ENCODE measurements around the gene ABL1.

ABL1 gene

DNA sequence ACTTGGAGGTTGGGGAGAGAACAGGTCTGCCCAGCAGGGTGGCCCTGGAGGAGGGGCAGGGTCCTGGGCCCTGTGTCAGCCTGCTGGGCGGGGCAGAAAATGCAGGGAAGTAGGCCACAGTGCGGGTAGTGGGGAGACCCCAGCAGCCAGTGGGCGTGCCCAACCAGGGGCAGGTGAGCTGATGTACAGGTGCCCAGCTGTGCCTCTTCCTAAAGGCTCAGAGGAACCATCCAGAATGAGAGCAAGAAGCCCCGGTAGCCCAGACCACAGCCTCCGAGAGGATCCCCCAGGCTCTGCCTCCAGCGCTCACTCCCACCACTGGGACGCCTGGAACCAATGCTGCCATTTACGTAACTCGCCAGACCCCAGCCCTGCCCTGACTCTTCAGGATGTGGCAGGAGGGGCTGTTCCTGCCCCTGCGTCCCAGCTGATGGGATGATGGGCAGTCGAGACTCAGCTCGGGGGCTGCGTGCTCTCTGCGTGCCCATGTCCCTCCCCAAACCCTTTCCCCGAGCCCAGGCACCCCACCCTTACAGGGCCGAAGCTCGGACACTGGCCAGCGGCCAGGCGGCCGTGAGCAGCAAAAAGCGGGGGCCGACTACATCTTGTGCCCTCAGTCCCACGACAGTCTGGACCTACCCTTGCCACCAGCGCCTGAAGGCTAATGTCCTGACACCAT is 79.5 kb downstream of the ABL1 start:
- TF ChIP-seq, protein P1, sequence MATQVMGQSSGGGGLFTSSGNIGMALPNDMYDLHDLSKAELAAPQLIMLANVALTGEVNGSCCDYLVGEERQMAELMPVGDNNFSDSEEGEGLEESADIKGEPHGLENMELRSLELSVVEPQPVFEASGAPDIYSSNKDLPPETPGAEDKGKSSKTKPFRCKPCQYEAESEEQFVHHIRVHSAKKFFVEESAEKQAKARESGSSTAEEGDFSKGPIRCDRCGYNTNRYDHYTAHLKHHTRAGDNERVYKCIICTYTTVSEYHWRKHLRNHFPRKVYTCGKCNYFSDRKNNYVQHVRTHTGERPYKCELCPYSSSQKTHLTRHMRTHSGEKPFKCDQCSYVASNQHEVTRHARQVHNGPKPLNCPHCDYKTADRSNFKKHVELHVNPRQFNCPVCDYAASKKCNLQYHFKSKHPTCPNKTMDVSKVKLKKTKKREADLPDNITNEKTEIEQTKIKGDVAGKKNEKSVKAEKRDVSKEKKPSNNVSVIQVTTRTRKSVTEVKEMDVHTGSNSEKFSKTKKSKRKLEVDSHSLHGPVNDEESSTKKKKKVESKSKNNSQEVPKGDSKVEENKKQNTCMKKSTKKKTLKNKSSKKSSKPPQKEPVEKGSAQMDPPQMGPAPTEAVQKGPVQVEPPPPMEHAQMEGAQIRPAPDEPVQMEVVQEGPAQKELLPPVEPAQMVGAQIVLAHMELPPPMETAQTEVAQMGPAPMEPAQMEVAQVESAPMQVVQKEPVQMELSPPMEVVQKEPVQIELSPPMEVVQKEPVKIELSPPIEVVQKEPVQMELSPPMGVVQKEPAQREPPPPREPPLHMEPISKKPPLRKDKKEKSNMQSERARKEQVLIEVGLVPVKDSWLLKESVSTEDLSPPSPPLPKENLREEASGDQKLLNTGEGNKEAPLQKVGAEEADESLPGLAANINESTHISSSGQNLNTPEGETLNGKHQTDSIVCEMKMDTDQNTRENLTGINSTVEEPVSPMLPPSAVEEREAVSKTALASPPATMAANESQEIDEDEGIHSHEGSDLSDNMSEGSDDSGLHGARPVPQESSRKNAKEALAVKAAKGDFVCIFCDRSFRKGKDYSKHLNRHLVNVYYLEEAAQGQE (IDR thresholded peaks at IDR 0.05; ENCODE audit: insufficient read depth in 1 of 2, low read depth in 2 of 2, low read length in 2 of 2) = no peak
- no peak for TF ChIP-seq POLR2AphosphoS5 (IDR thresholded peaks at IDR 0.05; ENCODE audit: low read depth, low read length)
- TF ChIP-seq FOXP2 (optimal IDR thresholded peaks at IDR 0.05; ENCODE audit: borderline replicate concordance, extremely low read depth, extremely low read length, insufficient read depth) = no peak
- TF ChIP-seq SIN3A (IDR thresholded peaks at IDR 0.05; ENCODE audit: borderline replicate concordance, insufficient read depth, low read length) = no peak
- TF ChIP-seq TAF1 (IDR thresholded peaks at IDR 0.05; ENCODE audit: borderline replicate concordance, insufficient read depth, low read length) = no peak

DNA sequence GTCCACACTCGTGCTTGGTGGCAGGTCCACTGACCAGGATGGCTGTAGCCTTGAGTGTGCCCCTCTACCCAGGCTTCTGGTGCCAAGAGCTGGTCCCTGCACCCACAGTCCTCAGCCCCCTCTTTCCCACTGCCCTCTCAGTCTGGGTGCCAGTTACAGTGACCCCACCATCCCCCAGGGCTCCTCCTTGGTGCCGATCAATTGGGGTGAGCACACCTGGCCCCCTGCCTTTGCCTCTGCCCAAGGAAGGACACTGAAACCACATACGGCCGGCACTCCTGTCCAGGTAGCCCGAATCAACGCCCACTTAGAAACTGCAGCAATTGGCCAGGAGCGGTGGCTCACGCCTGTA is 80.0 kb downstream of the ABL1 start:
- TF ChIP-seq, protein P1 (IDR thresholded peaks at IDR 0.05; ENCODE audit: insufficient read depth in 1 of 2, low read depth in 2 of 2, low read length in 2 of 2) = no peak
- no peak for TF ChIP-seq POLR2AphosphoS5 (IDR thresholded peaks at IDR 0.05; ENCODE audit: low read depth, low read length)
- TF ChIP-seq FOXP2 (optimal IDR thresholded peaks at IDR 0.05; ENCODE audit: borderline replicate concordance, extremely low read depth, extremely low read length, insufficient read depth) = no peak
- TF ChIP-seq TAF1 (IDR thresholded peaks at IDR 0.05; ENCODE audit: borderline replicate concordance, insufficient read depth, low read length) = no peak
- TF ChIP-seq SIN3A (IDR thresholded peaks at IDR 0.05; ENCODE audit: borderline replicate concordance, insufficient read depth, low read length) = no peak

DNA sequence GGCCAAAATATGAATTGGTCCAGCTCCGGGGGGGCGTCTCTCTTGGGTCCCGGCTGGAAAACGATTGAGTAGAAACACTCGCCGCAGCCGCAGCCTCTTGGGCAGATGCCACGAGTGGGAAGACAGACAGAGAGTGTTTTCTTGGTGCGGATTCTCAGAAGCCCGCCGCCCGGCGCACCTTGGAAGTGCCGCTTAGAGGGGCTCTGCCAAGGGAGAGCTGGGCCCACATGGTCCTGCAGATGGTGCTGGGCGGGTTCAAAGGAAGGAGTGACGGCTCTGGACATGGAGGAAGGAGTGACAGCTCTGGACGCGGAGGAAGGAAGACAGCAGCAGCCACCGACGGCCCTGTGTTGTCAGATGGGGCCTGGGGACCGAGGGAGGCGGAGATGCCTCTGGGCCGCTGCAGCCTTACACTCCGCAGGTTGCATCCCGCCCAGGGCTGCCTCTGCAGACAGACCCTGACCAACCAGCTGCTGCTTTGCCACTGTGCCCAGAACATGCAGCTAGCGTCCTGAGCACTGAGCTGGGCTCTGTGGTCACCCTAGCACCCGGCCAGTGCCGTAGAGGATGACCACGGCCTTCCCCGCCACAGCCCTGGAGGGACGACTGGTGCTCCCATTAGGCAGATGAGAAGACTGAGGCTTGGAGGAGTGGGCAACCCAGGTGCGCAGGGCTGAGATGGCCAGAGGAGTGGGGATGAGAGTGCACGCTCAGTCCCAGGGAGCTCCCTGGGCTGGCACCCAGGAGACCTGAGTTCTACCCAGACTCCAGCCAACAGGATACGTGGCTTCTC is 82.3 kb downstream of the ABL1 start:
- TF ChIP-seq SIN3A (IDR thresholded peaks at IDR 0.05; ENCODE audit: borderline replicate concordance, insufficient read depth, low read length) = no peak
- TF ChIP-seq, protein P1 (IDR thresholded peaks at IDR 0.05; ENCODE audit: insufficient read depth in 1 of 2, low read depth in 2 of 2, low read length in 2 of 2) = no peak
- TF ChIP-seq TAF1 (IDR thresholded peaks at IDR 0.05; ENCODE audit: borderline replicate concordance, insufficient read depth, low read length) = no peak
- no peak for TF ChIP-seq POLR2AphosphoS5 (IDR thresholded peaks at IDR 0.05; ENCODE audit: low read depth, low read length)

DNA sequence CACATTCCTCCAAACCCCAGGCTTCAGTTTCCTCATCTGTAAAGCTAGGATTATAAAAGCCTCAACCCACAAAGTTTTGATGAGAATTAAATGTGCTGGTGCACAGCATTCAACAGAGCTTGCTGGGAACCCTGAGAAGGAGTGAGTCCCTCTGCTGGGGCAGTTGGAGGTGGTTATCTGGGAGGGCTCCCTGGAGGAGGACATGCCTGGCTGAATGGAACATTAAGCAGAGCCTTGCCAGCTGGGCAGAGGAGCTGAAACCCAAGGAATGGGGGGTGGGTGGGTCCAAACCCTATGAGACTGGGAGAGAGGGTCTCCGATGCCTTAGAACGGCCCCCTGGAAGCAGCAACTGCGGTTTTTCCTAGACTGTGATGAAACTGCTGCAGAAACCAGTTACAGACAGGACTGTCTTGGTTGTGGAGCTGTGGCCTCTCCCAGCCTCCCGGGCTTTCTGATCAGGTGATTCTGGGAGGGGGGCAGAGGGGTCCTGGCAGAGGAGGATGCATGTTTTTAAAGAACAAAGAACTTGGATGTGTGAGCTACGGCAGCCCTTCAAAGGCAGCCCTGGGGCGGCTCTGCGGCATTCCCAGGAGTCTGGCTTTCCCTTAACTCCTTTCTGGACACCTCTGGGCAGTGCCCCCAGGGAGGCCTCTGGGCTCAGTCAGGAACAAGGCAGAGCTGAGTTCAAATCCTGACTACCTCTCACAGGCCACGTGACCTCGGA is 83.2 kb downstream of the ABL1 start:
- TF ChIP-seq SIN3A (IDR thresholded peaks at IDR 0.05; ENCODE audit: borderline replicate concordance, insufficient read depth, low read length) = no peak
- TF ChIP-seq, protein P1 (IDR thresholded peaks at IDR 0.05; ENCODE audit: insufficient read depth in 1 of 2, low read depth in 2 of 2, low read length in 2 of 2) = no peak
- no peak for TF ChIP-seq POLR2AphosphoS5 (IDR thresholded peaks at IDR 0.05; ENCODE audit: low read depth, low read length)
- TF ChIP-seq TAF1 (IDR thresholded peaks at IDR 0.05; ENCODE audit: borderline replicate concordance, insufficient read depth, low read length) = no peak
- TF ChIP-seq FOXP2 (optimal IDR thresholded peaks at IDR 0.05; ENCODE audit: borderline replicate concordance, extremely low read depth, extremely low read length, insufficient read depth) = no peak

All from PFSK-1 (cell line).